HG03139 (cell line): Measurements from ENCODE around the gene BCL11B.

ENCODE experiments used
- ATAC-seq: cut with Tn5 transposase; IDR thresholded peaks from one replicate; pipeline ENCODE4 v1.9.1; 2021; ENCODE audit not compliant: unreplicated experiment

BCL11B gene

DNA sequence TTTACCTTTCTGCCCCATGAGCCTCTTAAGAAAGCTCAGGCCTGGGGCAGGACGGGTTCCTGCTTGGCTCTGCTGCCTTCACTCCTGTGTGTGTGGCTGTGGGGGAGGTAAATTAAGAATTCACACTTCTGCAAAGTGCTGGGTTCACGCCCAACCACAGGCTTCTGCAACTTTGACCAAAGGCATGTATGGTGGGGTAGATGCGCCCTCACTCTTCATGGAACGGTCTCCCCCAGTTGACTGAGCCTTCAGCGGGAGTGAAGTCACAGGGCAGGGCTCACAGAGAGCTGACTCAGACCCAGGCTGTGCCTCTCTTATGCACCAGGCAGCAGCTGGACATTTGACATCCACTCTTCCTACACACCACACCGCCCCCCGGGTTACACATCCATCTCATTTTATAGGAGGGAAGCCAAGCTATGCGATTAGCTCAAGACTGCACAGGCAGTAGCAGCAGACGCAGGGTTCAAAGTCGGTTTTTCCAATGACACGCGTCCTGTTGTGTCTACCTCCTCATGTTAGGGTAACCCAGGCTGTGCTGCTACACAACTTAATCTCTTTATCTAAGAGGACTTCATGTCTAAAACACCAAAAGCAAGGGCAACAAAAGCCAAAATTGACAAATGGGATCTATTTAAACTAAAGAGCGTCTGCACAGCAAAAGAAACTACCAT lies 15.4 kb upstream of the BCL11B start:
- peak; percentile 68 for ATAC-seq

DNA sequence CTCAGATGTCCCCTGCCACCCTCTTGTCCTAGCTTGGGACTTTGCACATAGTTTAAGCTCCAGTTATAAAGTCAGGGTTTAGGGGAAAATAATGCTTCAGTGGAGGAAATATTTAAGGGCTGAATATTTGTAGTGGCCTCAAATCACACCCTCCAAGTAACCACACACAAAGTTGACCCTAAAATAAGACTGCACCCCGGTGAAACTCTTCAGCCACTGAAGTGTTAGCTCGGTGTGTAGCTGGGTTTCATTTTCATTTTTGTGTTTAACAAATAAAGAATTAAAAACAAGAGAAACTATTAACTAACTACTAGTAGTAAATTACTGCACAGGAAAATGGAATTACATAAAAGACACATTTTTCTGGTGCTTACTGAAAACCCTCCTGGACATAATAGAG lies 14.8 kb upstream of the BCL11B start:
- peak; percentile 42 for ATAC-seq

DNA sequence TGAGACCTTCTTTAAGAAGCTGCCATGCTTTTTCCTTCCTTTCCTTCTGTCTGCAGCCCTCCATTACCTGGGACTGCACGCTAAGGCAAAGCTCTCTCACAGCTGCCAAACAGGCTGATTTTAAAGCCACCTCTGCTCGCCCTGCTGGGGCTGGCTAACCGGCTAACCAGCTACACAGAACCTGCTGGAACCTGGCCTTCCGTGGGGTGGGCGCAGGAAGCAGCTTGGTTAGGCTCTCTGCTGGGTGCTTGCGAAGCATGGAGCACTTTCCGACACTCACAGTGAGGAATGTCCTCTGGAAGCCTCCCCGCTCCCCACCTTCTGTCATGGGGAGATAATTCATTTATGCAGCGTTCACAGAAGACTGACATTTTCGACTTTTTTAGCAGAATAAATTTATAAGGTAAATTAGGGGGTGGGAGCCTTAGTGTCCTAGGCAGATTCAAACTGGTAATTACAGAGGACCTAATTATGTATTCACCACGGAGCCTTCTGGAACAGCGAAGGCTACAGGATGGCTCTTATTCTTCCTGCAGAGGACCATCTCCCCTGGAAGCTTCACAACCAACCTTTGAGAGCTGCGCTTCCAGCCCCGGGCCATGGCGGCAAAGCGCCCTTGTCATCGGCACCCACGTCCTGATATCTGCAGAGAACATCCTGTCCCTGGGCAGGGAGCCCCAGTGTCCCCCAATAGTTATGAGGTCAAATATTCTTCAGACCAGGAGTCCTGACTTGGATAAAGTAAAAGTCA lies 12.4 kb upstream of the BCL11B start:
- no peak for ATAC-seq

DNA sequence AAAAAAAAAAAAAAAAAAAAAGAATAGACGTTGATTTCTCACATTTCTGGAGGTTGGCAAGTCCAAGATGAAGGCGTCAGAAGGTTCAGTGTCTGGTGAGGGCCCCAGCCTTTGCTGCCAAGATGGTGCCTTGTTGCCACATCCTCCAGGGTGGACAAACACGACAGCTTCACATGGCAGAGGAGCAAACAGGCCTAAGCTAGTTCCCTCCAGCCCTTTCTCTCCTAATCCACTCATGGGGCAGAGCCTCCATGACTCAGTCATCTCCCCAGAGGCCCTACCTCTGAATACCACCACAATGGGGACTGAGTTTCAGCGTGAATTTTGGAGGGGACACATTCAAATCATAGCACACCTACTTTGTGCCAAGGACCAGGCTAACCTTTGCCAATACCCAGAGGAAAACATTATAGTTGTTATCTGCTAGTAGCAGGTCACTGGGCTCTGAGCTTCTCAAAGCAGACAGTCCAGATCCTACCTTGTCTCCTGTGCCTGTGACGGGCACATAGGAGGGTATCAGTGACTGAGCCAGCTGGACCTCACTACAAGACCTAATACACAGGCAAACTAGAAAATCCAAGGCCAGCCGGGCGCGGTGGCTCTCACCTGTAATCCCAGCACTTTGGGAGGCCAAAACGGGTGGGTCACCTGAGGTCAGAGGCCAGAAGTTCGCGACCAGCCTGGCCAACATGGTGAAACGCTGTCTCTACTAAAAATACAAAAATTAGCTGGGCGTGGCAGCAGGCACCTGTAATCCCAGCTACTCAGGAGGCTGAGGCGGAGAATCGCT lies 10.5 kb upstream of the BCL11B start:
- ATAC-seq = no peak

DNA sequence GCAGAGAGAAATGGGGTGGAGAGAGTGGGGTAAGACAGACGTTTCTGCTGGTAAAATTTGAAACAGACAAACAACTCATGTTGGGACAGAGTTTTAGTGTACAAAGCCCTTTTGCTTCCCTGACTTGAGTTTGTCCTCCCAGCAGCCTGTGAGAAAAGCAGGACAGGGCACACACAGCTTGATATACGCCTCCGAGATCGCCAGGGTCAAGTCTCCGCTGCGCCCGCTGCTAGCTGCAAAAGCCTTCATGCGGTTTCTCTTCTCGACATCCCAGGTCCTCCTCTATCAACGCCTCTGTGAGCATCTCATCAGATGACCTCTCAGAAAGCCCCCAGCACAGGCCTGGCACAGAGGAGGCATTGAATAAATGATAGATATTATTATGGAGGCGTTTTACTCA lies 9.4 kb upstream of the BCL11B start:
- ATAC-seq = no peak

DNA sequence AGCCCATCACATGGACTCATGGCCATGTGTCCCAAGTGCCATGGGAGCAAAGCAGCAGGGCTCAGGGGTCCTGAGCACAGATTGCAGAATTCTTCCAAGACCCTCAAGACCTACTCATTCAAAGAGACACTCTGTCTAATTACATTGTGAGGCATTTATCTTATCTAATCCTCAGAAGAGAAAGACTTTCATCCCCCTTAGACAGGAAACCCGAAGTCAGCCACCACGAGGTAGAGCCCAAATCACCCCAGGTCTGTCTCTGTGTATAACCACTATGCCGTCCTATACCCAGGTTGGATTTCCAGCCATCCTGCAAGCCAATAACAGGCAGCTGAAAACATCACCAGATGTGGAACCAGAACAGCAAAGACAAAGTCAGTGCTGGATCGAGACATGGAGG lies 8.9 kb upstream of the BCL11B start:
- no peak for ATAC-seq

DNA sequence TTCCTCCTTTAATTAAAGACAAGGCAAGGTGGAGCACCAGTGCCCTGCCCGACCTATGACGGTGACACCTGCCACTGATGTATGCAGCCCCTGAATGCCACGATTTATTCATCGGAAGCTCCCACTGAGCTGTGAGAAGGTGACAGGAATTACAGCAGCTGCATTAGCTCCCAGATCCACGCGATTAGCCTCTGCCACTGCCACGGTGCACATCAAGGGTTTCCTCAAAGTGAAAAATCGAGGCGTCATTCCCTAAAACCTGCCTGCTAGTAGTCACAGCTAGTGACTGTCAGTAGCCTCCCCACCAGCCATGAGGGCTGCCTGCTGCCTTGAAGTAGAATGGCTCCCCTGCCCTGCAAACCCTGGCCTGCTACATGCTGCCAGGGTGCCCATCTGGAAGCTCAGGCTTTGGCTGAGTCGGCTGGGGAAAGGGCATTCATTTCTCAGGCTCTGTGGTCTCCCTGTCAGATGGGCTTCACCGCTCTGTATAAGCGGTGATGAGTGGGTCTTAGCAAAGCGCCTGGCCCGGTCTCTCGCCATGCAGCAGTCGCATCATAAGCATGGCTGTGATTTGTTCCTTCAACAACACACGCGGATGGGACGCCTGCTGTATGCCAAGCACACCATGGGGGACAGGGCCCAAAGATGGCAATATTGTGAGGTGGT lies 8.2 kb upstream of the BCL11B start:
- no peak for ATAC-seq

DNA sequence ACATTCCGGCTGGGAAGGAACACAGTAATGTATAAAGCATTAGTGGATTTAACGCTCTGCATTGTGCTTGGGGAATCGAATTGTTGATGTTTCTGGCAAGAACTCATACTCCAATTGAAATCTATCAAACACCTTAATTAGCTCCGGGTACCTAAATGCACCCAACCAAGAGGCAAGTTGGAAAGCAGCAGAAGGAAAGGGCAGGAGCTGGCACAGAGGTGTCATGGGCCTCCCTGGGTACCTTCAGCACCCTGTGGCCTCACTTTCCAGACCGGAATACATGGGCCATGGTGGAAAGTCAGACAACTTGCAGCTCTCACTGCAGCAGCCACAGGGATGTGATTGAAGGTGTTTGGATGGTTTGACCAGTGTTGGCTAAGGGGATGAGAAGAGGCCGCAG lies 6.8 kb upstream of the BCL11B start:
- no peak for ATAC-seq

DNA sequence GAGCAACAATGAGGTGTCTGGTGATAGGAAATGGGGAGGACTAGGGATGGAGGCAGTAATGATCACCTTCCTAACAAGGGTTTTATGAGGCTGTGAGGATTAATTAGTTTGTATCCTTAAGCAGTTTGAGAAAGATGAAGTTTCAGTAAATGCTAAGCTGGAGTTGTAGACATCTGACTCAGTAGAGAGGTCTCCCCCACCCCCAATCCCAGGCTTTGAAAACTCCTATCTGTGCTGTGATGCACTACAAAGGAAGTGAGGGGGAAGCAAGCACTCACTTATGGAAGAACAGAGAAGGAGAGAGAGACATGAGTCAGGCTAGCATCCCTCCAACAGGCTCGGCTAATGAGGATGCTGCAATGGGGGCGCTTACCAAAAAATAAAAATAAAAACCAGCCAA lies 5.5 kb upstream of the BCL11B start:
- ATAC-seq = no peak

DNA sequence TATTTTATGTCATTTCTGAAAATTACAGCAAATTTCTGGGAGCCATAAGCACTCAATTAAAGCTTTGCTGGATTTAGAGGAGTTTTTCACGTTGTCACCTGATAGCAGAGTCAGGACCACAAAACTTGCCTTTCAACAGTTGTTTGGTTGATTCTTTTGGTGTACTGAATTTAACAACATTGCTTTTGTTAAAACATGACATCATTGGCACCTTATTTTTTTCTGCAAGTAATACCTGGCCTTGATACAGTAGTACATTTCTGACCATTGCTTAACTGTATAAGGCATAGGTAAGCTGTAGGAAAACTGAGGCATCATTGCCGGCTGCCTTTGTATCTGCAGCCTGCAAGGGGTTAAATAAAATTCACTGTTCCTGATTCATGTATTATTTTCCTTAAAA lies 4.5 kb upstream of the BCL11B start:
- ATAC-seq = no peak

DNA sequence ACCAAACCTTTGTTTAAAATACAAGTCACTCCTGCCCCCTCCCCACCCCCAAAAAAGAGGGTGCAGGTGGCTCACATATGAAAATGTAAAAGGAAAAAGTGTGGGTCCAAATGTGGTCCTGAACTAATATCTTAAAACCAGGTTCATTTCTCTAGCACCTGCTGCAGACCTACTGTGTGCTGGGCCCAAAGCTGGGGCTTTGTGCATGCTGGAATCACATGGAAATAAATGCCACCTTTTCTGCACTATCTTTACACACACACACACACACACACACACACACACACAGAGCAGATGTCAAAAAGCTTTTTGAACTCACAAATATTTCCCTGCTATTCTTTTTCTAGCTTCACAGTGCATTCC lies 3.2 kb upstream of the BCL11B start:
- no peak for ATAC-seq

DNA sequence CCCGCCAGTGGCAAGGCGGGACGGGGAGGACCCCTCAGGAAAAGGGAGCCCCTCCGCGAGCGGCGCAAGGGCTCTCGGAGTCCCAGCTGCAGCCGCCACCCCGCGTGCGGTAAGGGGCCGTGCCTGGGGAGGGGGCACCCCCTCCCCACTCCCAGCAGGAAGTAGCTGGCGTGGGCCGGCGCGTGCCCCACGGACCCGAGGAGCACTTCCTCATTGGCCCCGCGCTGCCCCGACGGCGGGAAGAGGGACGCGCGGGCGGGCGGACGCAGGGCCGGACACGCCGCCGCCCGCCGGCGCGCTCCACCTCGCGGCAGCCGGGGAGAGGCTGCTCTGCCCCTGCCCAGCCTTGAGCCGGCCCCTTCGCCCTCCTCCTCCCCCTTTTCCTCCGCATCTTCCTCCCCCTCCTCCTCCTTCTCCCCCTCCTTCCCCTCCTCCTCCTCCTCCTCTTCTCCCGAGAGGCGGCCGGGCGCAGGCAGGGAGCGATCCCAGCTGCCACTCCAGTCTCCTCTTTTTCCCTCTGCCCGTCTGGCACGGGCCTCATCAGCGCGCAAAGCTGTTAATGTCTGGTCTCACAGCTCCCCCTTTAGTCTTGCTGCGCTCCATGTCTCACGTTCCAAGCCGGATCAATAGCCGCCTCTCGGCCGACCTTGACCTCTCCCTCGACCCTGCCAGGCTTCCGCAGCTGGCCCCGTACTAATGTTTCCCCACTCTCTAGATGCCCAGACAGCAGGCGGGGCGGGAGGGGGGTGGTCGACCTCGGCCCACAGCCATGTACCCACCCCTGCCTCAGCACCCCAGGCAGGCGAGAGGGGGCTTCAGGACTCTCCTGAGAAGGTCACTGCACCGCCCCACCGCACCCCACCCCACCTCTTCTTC lies 2.6 kb upstream of the BCL11B start:
- no peak for ATAC-seq

DNA sequence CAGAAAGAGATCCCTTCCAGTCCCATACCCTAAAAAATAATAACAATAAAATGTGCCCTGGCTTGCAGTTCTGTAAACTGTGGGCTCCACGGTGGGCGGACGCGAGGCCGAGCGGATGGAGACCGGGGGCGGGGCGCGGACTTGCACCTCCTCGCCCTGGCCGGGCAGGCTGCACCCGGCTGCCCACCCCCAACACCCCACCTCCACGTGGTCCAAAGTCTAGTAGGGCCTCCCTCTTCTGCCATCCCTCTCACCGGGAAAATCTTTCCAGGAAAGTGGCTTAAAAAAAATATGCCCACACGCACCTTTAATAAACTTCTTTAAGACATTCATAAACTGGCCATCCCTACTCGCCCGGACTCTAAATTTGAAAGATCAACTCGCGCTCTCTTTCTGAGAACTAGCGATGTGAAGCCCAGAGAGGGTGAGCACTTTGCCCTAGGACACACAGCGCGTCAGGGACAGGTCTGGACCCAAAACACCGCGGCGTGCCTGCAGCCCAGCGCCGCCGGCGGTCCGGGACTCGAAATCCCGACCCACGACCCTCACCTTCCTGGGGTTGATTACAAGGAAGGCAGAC lies 1.9 kb upstream of the BCL11B start:
- ATAC-seq = no peak

DNA sequence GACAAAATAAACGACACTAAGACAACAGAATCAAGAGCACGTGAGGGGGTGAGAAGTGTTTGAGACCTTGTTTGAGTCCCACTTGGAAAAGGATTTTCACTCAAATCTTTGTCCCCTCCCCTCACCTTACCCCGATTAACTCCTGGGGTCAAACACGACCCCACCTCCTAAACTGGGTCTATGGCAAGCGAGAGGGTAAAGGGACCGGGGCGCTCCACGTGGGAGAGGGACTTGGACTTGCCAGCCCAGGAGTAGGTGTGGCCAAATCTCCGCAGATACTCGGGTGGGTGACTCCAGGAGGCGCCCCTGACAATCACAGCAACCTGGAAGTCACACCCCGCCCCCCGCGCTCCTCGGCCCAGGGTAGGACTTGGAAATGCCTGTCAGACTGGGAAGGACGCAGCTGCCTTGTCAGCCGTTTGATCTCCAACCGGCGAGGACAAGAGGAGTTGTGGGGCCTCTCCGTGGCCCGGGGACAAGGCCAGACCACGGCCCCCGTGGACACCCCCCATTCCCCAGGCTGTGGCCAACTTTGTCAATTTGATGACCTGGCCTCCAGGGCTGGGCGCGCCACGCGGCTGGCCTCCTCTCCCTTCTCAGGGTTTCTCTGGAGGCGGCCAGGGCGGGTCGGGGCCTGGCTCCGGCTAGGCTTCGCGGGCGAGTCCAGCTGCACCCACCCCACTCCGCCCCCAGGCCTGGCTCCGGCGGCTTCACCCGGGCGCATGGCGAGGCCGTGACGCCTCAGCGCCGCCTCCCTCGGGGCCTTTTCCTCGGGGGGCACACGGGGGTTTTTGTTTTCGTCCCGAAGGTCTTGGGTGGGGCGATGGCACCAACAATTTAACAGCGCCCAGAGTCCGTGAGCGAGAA lies 1.1 kb upstream of the BCL11B start:
- no peak for ATAC-seq

DNA sequence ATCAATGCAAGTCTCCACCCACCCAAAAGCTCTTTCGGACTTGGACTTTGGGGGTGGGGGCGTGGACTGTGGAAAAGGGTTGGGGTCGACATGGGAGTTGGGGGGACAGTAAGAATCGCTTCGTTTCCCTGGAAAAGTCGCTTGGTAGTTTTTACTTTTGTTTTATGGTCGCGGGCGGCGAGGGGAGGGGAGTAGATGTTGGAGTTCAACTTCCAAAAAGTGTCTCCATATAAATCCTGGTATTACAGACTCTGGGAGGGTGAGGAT lies 568 bp upstream of the BCL11B start:
- no peak for ATAC-seq

DNA sequence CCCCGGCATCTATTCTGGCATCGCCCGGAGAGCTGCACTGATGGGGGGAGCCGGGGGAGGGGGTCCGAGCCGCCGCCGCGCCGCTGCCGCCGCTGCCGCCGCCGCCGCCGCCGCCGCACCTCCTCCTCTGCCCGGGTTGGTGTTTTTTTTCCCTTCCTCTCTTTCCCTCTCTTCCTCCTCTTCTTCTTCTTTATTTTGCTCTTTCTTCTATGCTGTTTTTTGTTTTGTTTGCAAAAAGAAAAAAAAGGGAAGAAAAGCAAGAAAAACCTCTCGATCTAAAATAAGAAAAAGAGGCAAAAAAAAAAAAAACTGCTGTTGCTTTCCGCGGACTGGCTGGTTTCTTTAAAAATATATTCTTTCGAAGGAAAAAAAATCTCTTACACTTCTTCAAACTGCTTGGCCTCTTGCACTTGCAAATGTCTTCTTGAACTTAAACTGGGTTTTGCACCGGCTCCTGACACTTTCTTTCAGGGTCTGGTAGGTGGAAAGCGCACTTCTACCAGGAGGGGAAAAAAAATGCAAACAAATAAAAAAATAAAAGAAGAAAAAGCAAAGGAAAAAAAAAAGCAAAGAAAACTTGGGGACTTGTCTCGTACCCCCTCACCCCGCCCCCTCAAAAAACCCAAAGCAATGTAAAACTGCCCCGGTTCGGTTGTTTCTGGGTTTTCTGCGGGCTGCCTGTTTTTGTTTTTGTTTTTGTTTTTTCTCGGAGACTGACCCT lies 616 bp downstream of the BCL11B start:
- no peak for ATAC-seq

DNA sequence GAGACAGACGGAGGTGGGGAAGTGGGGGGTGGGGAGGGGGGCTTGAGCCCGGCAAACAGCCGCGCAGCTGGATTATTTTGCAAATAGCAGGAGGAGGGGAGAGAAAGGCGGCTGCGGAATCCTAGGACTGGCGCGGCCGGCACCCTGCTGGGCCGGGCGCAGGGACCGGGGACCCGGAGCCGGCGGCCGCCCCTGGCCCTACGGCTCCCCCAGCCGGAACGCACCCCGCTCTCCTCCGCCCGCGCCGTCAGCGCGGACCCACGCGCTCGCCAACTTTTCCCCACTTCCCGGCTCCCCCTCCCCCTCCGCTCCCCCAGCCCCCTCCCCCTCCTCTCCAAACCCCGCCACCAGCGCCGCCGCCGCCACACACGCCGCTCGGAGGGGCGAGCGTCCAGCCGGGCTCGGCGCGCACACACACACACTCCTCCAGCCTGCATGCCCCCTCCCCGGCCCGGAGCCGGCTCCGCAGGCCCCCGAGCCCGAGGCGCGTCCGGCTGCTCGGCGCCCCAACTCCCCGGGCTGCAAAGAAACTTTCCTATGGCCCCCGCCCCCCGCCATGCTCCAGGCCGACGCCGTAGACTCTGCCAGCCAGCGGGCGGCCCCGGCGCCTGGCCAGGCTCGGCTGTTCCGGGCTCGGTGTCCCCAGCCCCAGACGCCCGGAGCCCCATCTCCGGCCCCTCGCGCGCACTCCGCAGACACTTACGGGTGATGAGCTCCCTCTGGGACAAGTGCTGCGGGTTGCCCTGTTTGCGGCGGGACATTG lies 1.4 kb downstream of the BCL11B start:
- no peak for ATAC-seq
